PFSK-1 (cell line): ENCODE measurements around the gene NBEA.

Source experiments
- POLR2AphosphoS5 ChIP-seq: IDR thresholded peaks from 2 replicates; pipeline ENCODE4 v1.6.1; 2012; ENCODE audit warnings: low read depth, mild to moderate bottlenecking, control low read depth, low read length, moderate library complexity
- REST ChIP-seq, 2 experiments: IDR thresholded peaks; 2 replicates each; pipeline versions ENCODE4 v1.6.1 to v1.8.0; 2011 to 2012; ENCODE audit warnings: low read depth in 2 of 2, low read length in 2 of 2, control low read depth in 1 of 2, inconsistent platforms in 1 of 2, mild to moderate bottlenecking in 1 of 2, moderate library complexity in 1 of 2; ENCODE audit not compliant: insufficient read depth in 1 of 2
- SIN3A ChIP-seq: IDR thresholded peaks from 2 replicates; pipeline ENCODE4 v1.6.1; 2012; ENCODE audit warnings: mild to moderate bottlenecking, low read length, moderate library complexity, borderline replicate concordance; ENCODE audit not compliant: insufficient read depth

GRCh38 chr13:35649162-35649561 lies 707.1 kb downstream of the NBEA start:
- TF ChIP-seq REST (IDR thresholded peaks at IDR 0.05; ENCODE audit: insufficient read depth in 1 of 2, low read depth in 2 of 2, low read length in 2 of 2) (no peak), POLR2AphosphoS5 (no peak), SIN3A (no peak)
